Fibroblast of lung (primary cell): Measurements from ENCODE around the gene DUS3L. TPM values are rescaled to one million over a fixed set of nuclear protein-coding genes. Genes with fewer than 3 reads are reported as not detected.

Experiments
- DNase-seq, 2 donors: peaks; one replicate each; pipeline versions ENCODE4 v3.0.0 to v3.0.0-alpha.2; 2010; ENCODE audit warnings: low read depth in 2 of 2
- H2AFZ ChIP-seq: 2 replicates; pipeline ENCODE4 v1.5.1; 2012; ENCODE audit warnings: low read length, control low read depth, inconsistent platforms
- H3K27ac ChIP-seq: 2 replicates; pipeline ENCODE4 v1.5.1; 2011; ENCODE audit warnings: low read length, control low read depth; ENCODE audit not compliant: insufficient read depth
- H3K27me3 ChIP-seq: 2 replicates; pipeline ENCODE4 v1.5.1; 2011; ENCODE audit warnings: mild to moderate bottlenecking, low read length; ENCODE audit not compliant: control insufficient read depth, insufficient read depth
- H3K36me3 ChIP-seq: 2 replicates; pipeline ENCODE4 v1.5.1; 2011; ENCODE audit warnings: low read length; ENCODE audit not compliant: control insufficient read depth, insufficient read depth
- H3K4me1 ChIP-seq: 2 replicates; pipeline ENCODE4 v1.5.1; 2011; ENCODE audit warnings: low read length; ENCODE audit not compliant: control insufficient read depth, insufficient read depth; ENCODE audit errors: extremely low read depth
- H3K4me2 ChIP-seq: 2 replicates; pipeline ENCODE4 v1.5.1; 2011; ENCODE audit warnings: low read length, control low read depth; ENCODE audit not compliant: insufficient read depth; ENCODE audit errors: extremely low read depth
- H3K4me3 ChIP-seq, 4 experiments: fragments of 200-600 bp in 1 of 4; sonication (generic) in 1 of 4; replicated peaks in 1 of 4; 2 replicates each; pipeline ENCODE4 v1.5.1; 2011 to 2016; ENCODE audit warnings: low read length in 4 of 4, low read depth in 3 of 4, mild to moderate bottlenecking in 3 of 4, control low read depth in 2 of 4, inconsistent platforms in 1 of 4, mixed read lengths in 1 of 4; ENCODE audit not compliant: insufficient read depth in 1 of 4; ENCODE audit errors: control extremely low read depth in 1 of 4
- H3K79me2 ChIP-seq: 2 replicates; pipeline ENCODE4 v1.5.1; 2012; ENCODE audit warnings: mild to moderate bottlenecking, low read length, inconsistent platforms; ENCODE audit not compliant: control insufficient read depth, insufficient read depth
- H3K9ac ChIP-seq: 2 replicates; pipeline ENCODE4 v1.5.1; 2011; ENCODE audit warnings: mild to moderate bottlenecking, low read length, control low read depth; ENCODE audit not compliant: insufficient read depth
- H3K9me3 ChIP-seq: 2 replicates; pipeline ENCODE4 v1.5.1; 2012; ENCODE audit warnings: low read depth, low read length; ENCODE audit not compliant: control insufficient read depth, insufficient read depth
- H4K20me1 ChIP-seq: 2 replicates; pipeline ENCODE4 v1.5.1; 2011; ENCODE audit warnings: low read length; ENCODE audit not compliant: control insufficient read depth, insufficient read depth; ENCODE audit errors: extremely low read depth
- EZH2 ChIP-seq: IDR thresholded peaks from 2 replicates; pipeline ENCODE4 v1.5.1; 2012; ENCODE audit warnings: low read length, control low read depth, mild to moderate bottlenecking; ENCODE audit errors: missing control alignments
- polyA plus RNA-seq, 2 donors: library from polyadenylated mRNA; depleted of rRNA in 1 of 2; stranded (reverse) in 1 of 2; unstranded in 1 of 2; fragments of >200 nt; gene quantifications; 2 replicates each; pipeline ENCODE4 v1.2.1, GENCODE V29; 2011 to 2012; ENCODE audit warnings: missing spikeins in 1 of 2
- total RNA-seq: library from RNA; depleted of rRNA; stranded (reverse); fragments of >200 nt; gene quantifications from 2 replicates; pipeline ENCODE4 v1.2.1, GENCODE V29; 2014
- TF ChIP-seq, protein P1 (sequence below), 2 donors: IDR thresholded peaks in 1 of 2; conservative IDR thresholded peaks in 1 of 2; 1 replicate in 1 of 2; 2 replicates in 1 of 2; pipeline ENCODE4 v1.5.1; 2011 to 2012; ENCODE audit warnings: low read length in 2 of 2, control low read depth in 1 of 2, inconsistent platforms in 1 of 2, low read depth in 1 of 2, mild to moderate bottlenecking in 1 of 2

The DUS3L gene
- total and polyA plus RNA-seq, 2 donors (not counting 1 experiment from before 2014, with no cell fraction given), result 8.8 to 18.7 TPM

DNA sequence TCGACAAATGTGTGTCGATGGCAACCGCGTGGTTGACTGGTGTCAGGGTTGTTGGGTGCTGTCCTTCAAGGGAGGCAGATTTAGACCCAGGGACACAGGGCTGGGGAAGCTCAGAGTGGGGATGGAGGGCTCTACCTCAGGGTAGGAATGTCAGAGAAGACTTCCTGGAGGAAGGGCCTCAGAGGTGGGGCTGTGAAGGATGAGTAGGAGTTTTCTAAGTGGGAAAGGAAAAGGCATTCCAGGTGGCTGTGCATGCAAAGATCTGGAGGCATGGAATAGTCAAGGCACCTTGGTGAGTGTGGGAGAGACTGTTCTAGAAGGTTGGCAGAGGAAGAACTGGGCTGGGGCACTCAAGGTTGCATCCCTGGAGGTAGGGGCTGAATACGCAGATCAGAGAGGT, 15.9 kb upstream of the DUS3L start:
- Histone ChIP-seq H3K4me2 (no peak overlapping the region), H3K27me3 (peaks cover 12% of the 10 kb centered on the region), H2AFZ (no peak overlapping the region), H3K36me3 (no peaks in the 10 kb centered on the region), H3K4me3 (no peak overlapping the region), H3K4me1 (peaks cover 4% of the 10 kb centered on the region), H3K9ac (no peak overlapping the region), H3K27ac (no peak overlapping the region), H3K9me3 (no peaks in the 10 kb centered on the region), H3K79me2 (no peaks in the 10 kb centered on the region), H4K20me1 (no peaks in the 10 kb centered on the region)
- TF ChIP-seq, protein P1, sequence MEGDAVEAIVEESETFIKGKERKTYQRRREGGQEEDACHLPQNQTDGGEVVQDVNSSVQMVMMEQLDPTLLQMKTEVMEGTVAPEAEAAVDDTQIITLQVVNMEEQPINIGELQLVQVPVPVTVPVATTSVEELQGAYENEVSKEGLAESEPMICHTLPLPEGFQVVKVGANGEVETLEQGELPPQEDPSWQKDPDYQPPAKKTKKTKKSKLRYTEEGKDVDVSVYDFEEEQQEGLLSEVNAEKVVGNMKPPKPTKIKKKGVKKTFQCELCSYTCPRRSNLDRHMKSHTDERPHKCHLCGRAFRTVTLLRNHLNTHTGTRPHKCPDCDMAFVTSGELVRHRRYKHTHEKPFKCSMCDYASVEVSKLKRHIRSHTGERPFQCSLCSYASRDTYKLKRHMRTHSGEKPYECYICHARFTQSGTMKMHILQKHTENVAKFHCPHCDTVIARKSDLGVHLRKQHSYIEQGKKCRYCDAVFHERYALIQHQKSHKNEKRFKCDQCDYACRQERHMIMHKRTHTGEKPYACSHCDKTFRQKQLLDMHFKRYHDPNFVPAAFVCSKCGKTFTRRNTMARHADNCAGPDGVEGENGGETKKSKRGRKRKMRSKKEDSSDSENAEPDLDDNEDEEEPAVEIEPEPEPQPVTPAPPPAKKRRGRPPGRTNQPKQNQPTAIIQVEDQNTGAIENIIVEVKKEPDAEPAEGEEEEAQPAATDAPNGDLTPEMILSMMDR (conservative IDR thresholded peaks at IDR 0.05 in 1 of 2, IDR thresholded peaks at IDR 0.05 in 1 of 2; ENCODE audit: low read depth in 1 of 2, low read length in 2 of 2), result no peak
- no peak for TF ChIP-seq EZH2
- DNase-seq, result no peak

DNA sequence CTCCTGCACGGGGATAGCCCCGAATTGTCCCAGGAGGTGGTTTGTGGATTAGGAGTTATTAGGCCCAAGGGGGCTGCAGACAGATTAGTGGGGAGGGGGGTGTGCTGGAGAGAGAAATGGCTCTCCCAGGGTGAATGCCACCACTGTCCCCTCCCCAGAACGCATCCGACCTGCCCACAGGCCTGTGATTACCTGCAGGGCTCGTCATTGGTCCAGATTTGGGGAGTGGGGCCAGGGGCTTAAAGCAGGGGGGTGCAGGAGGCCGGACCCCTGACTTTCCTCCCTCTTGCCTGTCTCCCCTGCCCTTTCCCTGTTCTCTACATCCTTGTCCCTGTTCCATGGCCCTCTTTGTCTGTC, 15.1 kb upstream of the DUS3L start:
- Histone ChIP-seq H3K4me1 (peaks cover 4% of the 10 kb centered on the region), H3K4me3 (no peak overlapping the region), H2AFZ (no peak overlapping the region), H3K4me2 (no peak overlapping the region), H3K79me2 (no peaks in the 10 kb centered on the region), H3K27ac (no peak overlapping the region), H4K20me1 (no peaks in the 10 kb centered on the region), H3K27me3 (peaks cover 12% of the 10 kb centered on the region), H3K9ac (no peak overlapping the region), H3K36me3 (no peaks in the 10 kb centered on the region), H3K9me3 (no peaks in the 10 kb centered on the region)
- TF ChIP-seq, protein P1 (conservative IDR thresholded peaks at IDR 0.05 in 1 of 2, IDR thresholded peaks at IDR 0.05 in 1 of 2; ENCODE audit: low read depth in 1 of 2, low read length in 2 of 2), result no peak
- no peak for TF ChIP-seq EZH2
- no peak for DNase-seq

DNA sequence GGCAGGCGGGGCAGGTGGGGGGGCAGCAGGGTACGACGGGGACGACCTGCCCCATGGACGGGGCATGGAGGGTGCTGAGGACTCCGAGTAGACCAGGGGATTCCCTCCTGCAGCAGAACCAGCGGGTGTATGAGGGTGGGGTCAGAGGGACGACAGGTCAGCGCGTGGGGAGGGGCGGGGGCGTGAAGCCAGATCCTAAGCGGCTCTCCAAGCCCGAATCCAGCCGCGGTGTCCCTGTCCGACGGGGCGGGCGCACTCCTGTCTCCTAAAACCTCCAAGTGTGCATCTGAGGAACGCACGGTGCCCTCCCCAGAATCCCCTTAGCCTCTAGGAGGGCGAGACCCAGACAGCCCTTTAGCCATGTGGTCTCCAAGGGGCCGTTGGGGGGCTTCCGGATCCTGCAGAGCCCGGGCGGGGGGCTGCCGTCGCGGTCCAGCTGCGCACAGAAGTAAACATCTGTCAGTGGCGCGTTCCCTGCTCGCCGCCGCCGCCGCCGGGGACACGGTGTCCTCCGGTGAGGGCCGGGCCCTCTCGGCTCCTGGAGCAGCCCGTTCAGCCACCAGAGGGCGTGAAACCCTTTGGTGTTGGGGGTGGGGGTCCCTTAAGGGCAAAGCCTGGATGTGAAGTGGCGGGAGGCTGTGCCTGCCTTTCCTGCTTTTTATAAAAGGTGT, 14.6 kb upstream of the DUS3L start:
- Histone ChIP-seq H3K36me3 (no peaks in the 10 kb centered on the region), H3K4me2 (no peak overlapping the region), H3K9me3 (no peaks in the 10 kb centered on the region), H3K4me3 (no peak overlapping the region), H4K20me1 (no peaks in the 10 kb centered on the region), H3K79me2 (no peaks in the 10 kb centered on the region), H3K9ac (no peak overlapping the region), H2AFZ (no peak overlapping the region), H3K4me1 (peaks cover 4% of the 10 kb centered on the region), H3K27me3 (peaks cover 12% of the 10 kb centered on the region), H3K27ac (no peak overlapping the region)
- TF ChIP-seq EZH2, result peak; percentile 78
- TF ChIP-seq, protein P1 (conservative IDR thresholded peaks at IDR 0.05 in 1 of 2, IDR thresholded peaks at IDR 0.05 in 1 of 2; ENCODE audit: low read depth in 1 of 2, low read length in 2 of 2), result peak; percentile 59 to 61
- peak; percentile 23 to 25 for DNase-seq
